ENCODE data around the gene IFT20.
"Not testable (repeated sequence)": the region's sequence is repeated elsewhere in the genome, so short reads cannot be mapped to it uniquely, and the experiment has no call there.

IFT20 gene

GRCh38 chr17:28363776-28364650, 28.7 kb upstream of the IFT20 start:
- DNase-seq = no peak

- no peak for DNase-seq
Observed at GRCh38 chr17:28363186-28363585, 27.9 kb upstream of the IFT20 start.

GRCh38 chr17:28357901-28358197, 22.6 kb upstream of the IFT20 start:
- no peak for DNase-seq

- peak; percentile 95 for DNase-seq
Observed at GRCh38 chr17:28357061-28357900, 22.0 kb upstream of the IFT20 start, which contains the start of gene POLDIP2. TSS of gene POLDIP2 (minus strand) at chr17:28357527. CDS start at chr17:28357448, 79 bp downstream.

GRCh38 chr17:28350271-28350670, 15.0 kb upstream of the IFT20 start:
- no peak for DNase-seq

GRCh38 chr17:28348979-28349378, 13.7 kb upstream of the IFT20 start:
- no peak for DNase-seq

- DNase-seq = peak; percentile 87
Observed at GRCh38 chr17:28347261-28347891, 12.1 kb upstream of the IFT20 start.

GRCh38 chr17:28346746-28347246, 11.5 kb upstream of the IFT20 start:
- DNase-seq = no peak

- DNase-seq = no peak
Observed at GRCh38 chr17:28346199-28346580, 10.9 kb upstream of the IFT20 start.

GRCh38 chr17:28345419-28346198, 10.3 kb upstream of the IFT20 start:
- DNase-seq = no peak

GRCh38 chr17:28344435-28344901, 9.2 kb upstream of the IFT20 start:
- no peak for DNase-seq

- DNase-seq = no peak
Observed at GRCh38 chr17:28344011-28344410, 8.7 kb upstream of the IFT20 start.

GRCh38 chr17:28343491-28343932, 8.2 kb upstream of the IFT20 start:
- DNase-seq = no peak

GRCh38 chr17:28342313-28342712, 7.0 kb upstream of the IFT20 start:
- no peak for DNase-seq

- no peak for DNase-seq
Observed at GRCh38 chr17:28341516-28341915, 6.2 kb upstream of the IFT20 start.

- DNase-seq = no peak
Observed at GRCh38 chr17:28340374-28340773, 5.1 kb upstream of the IFT20 start.

GRCh38 chr17:28339431-28339830, 4.2 kb upstream of the IFT20 start:
- no peak for DNase-seq

GRCh38 chr17:28338769-28339212, 3.5 kb upstream of the IFT20 start:
- DNase-seq = not testable (repeated sequence)

- DNase-seq = peak; percentile 62
Observed at GRCh38 chr17:28338056-28338768, 2.9 kb upstream of the IFT20 start.

GRCh38 chr17:28335959-28336871, 943 bp upstream of the IFT20 start:
- DNase-seq = peak; percentile 88
